H1 (cell line): Measurements from ENCODE around the gene ZNF750. TPM values are rescaled to one million over a fixed set of nuclear protein-coding genes. Genes with fewer than 3 reads are reported as not detected.

Experiments
- NANOG ChIP-seq: IDR thresholded peaks from 2 replicates; pipeline ENCODE4 v1.6.1; 2011; ENCODE audit warnings: low read length, low read depth, mild to moderate bottlenecking, inconsistent platforms; ENCODE audit not compliant: insufficient read depth, poor library complexity, severe bottlenecking
- SIRT6 ChIP-seq: IDR thresholded peaks from one replicate; pipeline ENCODE4 v1.7.1; 2012; ENCODE audit warnings: low read length, inconsistent platforms
- polyA plus RNA-seq, 7 experiments: library from polyadenylated mRNA; depleted of rRNA in 3 of 7; stranded (reverse) in 5 of 7; unstranded in 2 of 7; fragments of >200 nt in 5 of 7; fragments of 200-250 nt in 2 of 7; gene quantifications; 1 replicate in 5 of 7; 2 replicates in 1 of 7; 4 replicates in 1 of 7; pipeline versions ENCODE4 v1.2.1 to v1.2.3, GENCODE V29; 2011 to 2013; ENCODE audit warnings: missing spikeins in 2 of 7, mixed read lengths in 2 of 7
- total RNA-seq: library from RNA; stranded (reverse); fragmentation: NEBNext Ultra II Directional; extraction: Animal tissue kit (Norgen Biotek cat#: 25700); gene quantifications from 2 replicates; pipeline ENCODE4 v1.2.1, GENCODE V29; 2021
- TF ChIP-seq, protein P1 (sequence below): IDR thresholded peaks from 2 replicates; pipeline ENCODE4 v1.6.1; 2011; ENCODE audit warnings: low read length, improper control_type of control experiment
- TF ChIP-seq, protein P2 (sequence below): IDR thresholded peaks from 2 replicates; pipeline ENCODE4 v1.6.1; 2012; ENCODE audit warnings: low read length, inconsistent platforms

Gene ZNF750
- total and polyA plus RNA-seq, 2 of the 8 experiments (the other 6 are each of a cell fraction or from before 2014, with no cell fraction given): not detected

DNA sequence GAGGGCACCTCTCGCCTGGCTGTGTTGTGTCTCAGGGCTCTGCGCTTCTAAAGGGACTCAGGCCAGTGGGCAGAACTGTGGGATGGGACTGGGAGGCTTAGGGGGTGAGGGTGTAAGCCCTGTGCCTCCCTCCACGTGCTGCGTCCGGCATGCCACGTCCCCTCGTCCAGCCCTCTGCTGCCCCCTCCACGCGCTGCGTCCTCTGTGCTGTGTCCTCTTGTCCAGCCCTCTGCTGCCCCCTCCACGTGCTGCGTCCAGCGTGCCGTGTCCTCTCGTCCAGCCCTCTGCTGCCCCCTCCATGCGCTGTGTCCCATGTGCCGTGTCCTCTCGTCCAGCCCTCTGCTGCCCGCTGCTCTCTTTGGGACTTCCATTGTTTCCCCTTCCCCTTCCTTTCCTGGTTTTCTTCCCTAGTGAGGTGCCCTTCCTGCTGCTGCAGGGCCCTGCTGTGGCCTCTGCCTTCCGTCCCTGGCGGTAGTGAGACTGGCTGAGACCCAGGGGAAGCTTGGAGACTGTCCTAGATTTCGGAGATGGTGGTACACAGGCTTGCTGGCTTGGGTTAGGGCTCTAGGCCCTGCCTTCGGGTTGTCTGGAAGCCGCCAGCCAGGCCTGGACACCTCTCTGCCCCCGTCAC, 6.4 kb upstream of the ZNF750 start (continued):
- TF ChIP-seq, protein P1, sequence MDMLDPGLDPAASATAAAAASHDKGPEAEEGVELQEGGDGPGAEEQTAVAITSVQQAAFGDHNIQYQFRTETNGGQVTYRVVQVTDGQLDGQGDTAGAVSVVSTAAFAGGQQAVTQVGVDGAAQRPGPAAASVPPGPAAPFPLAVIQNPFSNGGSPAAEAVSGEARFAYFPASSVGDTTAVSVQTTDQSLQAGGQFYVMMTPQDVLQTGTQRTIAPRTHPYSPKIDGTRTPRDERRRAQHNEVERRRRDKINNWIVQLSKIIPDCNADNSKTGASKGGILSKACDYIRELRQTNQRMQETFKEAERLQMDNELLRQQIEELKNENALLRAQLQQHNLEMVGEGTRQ: no peak
- TF ChIP-seq, protein P2, sequence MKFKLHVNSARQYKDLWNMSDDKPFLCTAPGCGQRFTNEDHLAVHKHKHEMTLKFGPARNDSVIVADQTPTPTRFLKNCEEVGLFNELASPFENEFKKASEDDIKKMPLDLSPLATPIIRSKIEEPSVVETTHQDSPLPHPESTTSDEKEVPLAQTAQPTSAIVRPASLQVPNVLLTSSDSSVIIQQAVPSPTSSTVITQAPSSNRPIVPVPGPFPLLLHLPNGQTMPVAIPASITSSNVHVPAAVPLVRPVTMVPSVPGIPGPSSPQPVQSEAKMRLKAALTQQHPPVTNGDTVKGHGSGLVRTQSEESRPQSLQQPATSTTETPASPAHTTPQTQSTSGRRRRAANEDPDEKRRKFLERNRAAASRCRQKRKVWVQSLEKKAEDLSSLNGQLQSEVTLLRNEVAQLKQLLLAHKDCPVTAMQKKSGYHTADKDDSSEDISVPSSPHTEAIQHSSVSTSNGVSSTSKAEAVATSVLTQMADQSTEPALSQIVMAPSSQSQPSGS: no peak
- TF ChIP-seq NANOG: no peak
- no peak for TF ChIP-seq SIRT6
